ENCODE data around the gene VAC14. TPM values are rescaled to one million over a fixed set of nuclear protein-coding genes. Genes with fewer than 3 reads are reported as not detected.

The VAC14 gene
- total RNA-seq, 2 experiments from 2014 or later = 23.0 to 23.6 TPM

DNA sequence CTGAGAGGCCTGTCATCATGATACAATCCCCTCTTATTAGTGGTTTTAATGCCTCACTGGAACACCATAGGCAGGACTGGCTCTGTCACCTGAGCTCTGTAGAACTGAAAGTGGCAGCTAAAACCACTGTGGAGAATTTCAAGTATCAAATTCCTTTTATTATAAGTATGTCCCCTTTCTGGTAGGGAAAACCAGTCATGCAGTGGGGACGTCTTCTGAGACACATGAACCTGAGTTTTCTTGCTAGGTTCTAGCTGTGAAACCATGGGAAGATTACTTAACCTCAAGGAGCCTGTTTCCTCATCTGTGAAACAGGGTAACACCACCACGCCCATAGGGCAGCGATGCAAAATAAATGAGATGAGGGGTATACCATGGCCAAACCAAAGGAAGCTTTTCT is 4.7 kb downstream of the VAC14 start:
- H3K36me3 Mint-ChIP-seq (ENCODE audit: low read depth) = peaks cover 21% of the 10 kb centered on the region
- H3K4me3 Mint-ChIP-seq = no peak overlapping the region
- Histone ChIP-seq H3K36me3 (ENCODE audit: insufficient read depth, low read length) (peaks cover 22% of the 10 kb centered on the region), H3K27ac (ENCODE audit: low read depth in 1 of 2, low read length in 2 of 2) (no peak overlapping the region), H3K4me1 (ENCODE audit: insufficient read depth, low read length) (peaks cover 13% of the 10 kb centered on the region), H3K9me3 (ENCODE audit: control insufficient read depth in 1 of 2, insufficient read depth in 1 of 2, low read length in 2 of 2) (no peaks in the 10 kb centered on the region), H3K4me3 (ENCODE audit: low read length) (no peak overlapping the region), H3K27me3 (ENCODE audit: control insufficient read depth in 1 of 2, insufficient read depth in 2 of 2, low read length in 2 of 2) (no peaks in the 10 kb centered on the region)
- TF ChIP-seq, protein P1, sequence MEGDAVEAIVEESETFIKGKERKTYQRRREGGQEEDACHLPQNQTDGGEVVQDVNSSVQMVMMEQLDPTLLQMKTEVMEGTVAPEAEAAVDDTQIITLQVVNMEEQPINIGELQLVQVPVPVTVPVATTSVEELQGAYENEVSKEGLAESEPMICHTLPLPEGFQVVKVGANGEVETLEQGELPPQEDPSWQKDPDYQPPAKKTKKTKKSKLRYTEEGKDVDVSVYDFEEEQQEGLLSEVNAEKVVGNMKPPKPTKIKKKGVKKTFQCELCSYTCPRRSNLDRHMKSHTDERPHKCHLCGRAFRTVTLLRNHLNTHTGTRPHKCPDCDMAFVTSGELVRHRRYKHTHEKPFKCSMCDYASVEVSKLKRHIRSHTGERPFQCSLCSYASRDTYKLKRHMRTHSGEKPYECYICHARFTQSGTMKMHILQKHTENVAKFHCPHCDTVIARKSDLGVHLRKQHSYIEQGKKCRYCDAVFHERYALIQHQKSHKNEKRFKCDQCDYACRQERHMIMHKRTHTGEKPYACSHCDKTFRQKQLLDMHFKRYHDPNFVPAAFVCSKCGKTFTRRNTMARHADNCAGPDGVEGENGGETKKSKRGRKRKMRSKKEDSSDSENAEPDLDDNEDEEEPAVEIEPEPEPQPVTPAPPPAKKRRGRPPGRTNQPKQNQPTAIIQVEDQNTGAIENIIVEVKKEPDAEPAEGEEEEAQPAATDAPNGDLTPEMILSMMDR (IDR thresholded peaks at IDR 0.05) = no peak
- no peak overlapping the region for H3K27ac Mint-ChIP-seq
- peaks cover 48% of the 10 kb centered on the region for H3K4me1 Mint-ChIP-seq (ENCODE audit: low read depth)
- no peak for DNase-seq
- H3K9me3 Mint-ChIP-seq = no peaks in the 10 kb centered on the region
- ChIA-PET POLR2A (no interaction called here), CTCF (no interaction called here)
- no peak for ATAC-seq (ENCODE audit: poor library complexity)
- intact Hi-C loops (cut with DNase I, micrococcal nuclease) = no loop called here
- H3K27me3 Mint-ChIP-seq = no peaks in the 10 kb centered on the region

DNA sequence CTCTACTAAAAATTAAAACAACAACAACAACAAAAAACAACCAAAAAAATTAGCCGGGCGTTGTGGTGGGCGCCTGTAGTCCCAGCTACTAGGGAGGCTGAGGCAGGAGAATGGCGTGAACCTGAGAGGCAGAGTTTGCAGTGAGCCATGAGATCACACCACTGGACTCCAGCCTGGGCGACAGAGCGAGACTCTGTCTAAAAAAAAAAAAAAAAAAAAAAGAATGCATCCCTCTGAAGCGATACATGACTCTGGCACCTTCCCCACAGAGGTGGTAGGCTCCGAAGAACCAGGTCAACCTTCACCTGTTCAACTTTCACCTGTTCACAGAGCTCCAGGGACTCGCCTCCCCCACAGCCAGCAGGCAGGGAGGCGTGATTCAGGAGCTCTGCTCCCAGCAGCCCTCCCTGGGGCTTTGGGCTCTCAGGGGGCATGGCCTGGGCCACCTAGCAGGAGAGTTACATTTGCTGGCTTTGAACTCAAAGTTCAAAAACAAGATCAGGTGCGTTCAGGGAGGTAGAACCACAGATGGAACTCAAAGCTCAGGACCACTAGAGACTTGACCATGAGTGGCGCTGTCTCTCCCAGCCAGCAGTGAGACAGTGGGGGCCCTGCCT is 5.6 kb downstream of the VAC14 start:
- intact Hi-C loops (cut with DNase I, micrococcal nuclease) = no loop called here
- Histone ChIP-seq H3K9me3 (ENCODE audit: control insufficient read depth in 1 of 2, insufficient read depth in 1 of 2, low read length in 2 of 2) (no peaks in the 10 kb centered on the region), H3K4me3 (ENCODE audit: low read length) (no peak overlapping the region), H3K27ac (ENCODE audit: low read depth in 1 of 2, low read length in 2 of 2) (no peak overlapping the region), H3K4me1 (ENCODE audit: insufficient read depth, low read length) (peaks cover 10% of the 10 kb centered on the region), H3K27me3 (ENCODE audit: control insufficient read depth in 1 of 2, insufficient read depth in 2 of 2, low read length in 2 of 2) (no peaks in the 10 kb centered on the region), H3K36me3 (ENCODE audit: insufficient read depth, low read length) (peaks cover 22% of the 10 kb centered on the region)
- H3K4me3 Mint-ChIP-seq = no peak overlapping the region
- H3K27ac Mint-ChIP-seq = no peak overlapping the region
- no peak for DNase-seq
- H3K36me3 Mint-ChIP-seq (ENCODE audit: low read depth) = peaks cover 23% of the 10 kb centered on the region
- ChIA-PET CTCF (no interaction called here), POLR2A (no interaction called here)
- no peaks in the 10 kb centered on the region for H3K9me3 Mint-ChIP-seq
- H3K27me3 Mint-ChIP-seq = no peaks in the 10 kb centered on the region
- ATAC-seq (ENCODE audit: poor library complexity) = no peak
- peaks cover 39% of the 10 kb centered on the region for H3K4me1 Mint-ChIP-seq (ENCODE audit: low read depth)
- TF ChIP-seq, protein P1 (IDR thresholded peaks at IDR 0.05) = no peak

DNA sequence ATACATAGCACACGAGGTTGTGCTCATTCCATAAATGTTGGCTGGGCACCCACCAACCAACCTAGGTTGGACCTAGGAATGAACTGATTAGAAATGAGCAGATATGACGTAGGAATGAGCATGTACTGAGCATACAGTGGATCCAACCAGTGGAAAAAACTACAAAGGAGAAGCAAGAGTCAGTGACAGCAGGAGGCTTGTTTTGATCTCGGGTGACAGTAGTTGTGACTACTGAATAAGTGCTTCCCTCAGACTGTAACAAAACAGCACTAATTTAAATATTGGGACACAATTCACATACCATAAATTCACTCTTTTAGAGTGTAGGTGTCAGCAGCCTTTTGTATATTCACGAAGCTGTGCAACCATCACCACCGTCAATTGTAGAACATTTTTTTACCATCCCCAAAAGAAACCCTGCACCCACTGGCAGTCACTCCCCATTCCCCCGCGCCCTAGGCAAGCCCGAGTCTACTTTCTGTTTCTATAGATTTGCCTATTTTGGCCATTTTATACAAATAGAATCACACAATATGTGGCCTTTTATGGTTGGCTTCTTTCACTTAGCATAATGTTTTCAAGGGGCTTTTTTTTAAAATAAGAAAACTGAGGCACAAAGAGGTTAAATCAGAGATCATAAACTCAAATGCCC is 7.0 kb downstream of the VAC14 start:
- Histone ChIP-seq H3K27me3 (ENCODE audit: control insufficient read depth in 1 of 2, insufficient read depth in 2 of 2, low read length in 2 of 2) (no peaks in the 10 kb centered on the region), H3K36me3 (ENCODE audit: insufficient read depth, low read length) (peaks cover 21% of the 10 kb centered on the region), H3K27ac (ENCODE audit: low read depth in 1 of 2, low read length in 2 of 2) (no peak overlapping the region), H3K4me1 (ENCODE audit: insufficient read depth, low read length) (peaks cover 2% of the 10 kb centered on the region), H3K4me3 (ENCODE audit: low read length) (no peak overlapping the region), H3K9me3 (ENCODE audit: control insufficient read depth in 1 of 2, insufficient read depth in 1 of 2, low read length in 2 of 2) (no peaks in the 10 kb centered on the region)
- POLR2A ChIA-PET = no interaction called here
- peaks cover 33% of the 10 kb centered on the region for H3K4me1 Mint-ChIP-seq (ENCODE audit: low read depth)
- no peaks in the 10 kb centered on the region for H3K27me3 Mint-ChIP-seq
- ATAC-seq (ENCODE audit: poor library complexity) (no peak), DNase-seq (no peak)
- CTCF ChIA-PET = no interaction called here
- intact Hi-C loops (cut with DNase I, micrococcal nuclease) = no loop called here
- H3K36me3 Mint-ChIP-seq (ENCODE audit: low read depth) = peaks cover 30% of the 10 kb centered on the region
- no peak overlapping the region for H3K27ac Mint-ChIP-seq
- H3K4me3 Mint-ChIP-seq = no peak overlapping the region
- no peaks in the 10 kb centered on the region for H3K9me3 Mint-ChIP-seq
- TF ChIP-seq, protein P1 (IDR thresholded peaks at IDR 0.05) = no peak

Data from CD4-positive, alpha-beta T cell (primary cell).